Measurements from ENCODE around the gene EID3. TPM values are rescaled to one million over a fixed set of nuclear protein-coding genes. Genes with fewer than 3 reads are reported as not detected.
"Not testable (repeated sequence)": the region's sequence is repeated elsewhere in the genome, so short reads cannot be mapped to it uniquely, and the experiment has no call there.

The EID3 gene
- total RNA-seq, 1 donor from 2014 or later = 9.1 TPM

DNA sequence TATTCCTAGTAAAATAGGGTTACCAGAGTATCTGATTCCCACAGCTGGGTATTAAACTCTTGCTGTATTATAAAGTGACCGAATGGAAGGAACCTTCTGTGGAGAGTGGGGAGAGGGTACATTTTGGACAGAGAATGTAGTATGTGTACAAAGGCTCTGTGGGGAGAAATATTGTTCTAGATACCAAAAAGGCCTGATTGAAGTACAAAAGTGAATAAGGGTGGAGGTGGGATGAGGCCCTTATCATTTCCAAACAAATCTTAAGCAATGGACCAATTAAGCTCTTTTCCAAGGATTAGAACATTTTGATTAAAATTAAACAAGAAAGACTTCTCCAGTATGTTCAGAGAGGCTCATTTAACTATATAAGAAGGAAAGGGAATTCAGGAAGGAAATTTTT lies 20.4 kb downstream of the EID3 start:
- intact Hi-C loops (cut with DNase I) = no loop called here
- no peaks in the 10 kb centered on the region for H3K9me3 ChIP-seq
- H3K4me3 ChIP-seq = no peak overlapping the region
- H3K27me3 ChIP-seq = no peaks in the 10 kb centered on the region
- H3K4me1 ChIP-seq = no peaks in the 10 kb centered on the region
- TF ChIP-seq, protein P1, sequence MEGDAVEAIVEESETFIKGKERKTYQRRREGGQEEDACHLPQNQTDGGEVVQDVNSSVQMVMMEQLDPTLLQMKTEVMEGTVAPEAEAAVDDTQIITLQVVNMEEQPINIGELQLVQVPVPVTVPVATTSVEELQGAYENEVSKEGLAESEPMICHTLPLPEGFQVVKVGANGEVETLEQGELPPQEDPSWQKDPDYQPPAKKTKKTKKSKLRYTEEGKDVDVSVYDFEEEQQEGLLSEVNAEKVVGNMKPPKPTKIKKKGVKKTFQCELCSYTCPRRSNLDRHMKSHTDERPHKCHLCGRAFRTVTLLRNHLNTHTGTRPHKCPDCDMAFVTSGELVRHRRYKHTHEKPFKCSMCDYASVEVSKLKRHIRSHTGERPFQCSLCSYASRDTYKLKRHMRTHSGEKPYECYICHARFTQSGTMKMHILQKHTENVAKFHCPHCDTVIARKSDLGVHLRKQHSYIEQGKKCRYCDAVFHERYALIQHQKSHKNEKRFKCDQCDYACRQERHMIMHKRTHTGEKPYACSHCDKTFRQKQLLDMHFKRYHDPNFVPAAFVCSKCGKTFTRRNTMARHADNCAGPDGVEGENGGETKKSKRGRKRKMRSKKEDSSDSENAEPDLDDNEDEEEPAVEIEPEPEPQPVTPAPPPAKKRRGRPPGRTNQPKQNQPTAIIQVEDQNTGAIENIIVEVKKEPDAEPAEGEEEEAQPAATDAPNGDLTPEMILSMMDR (IDR thresholded peaks at IDR 0.05) = no peak
- no peak for TF ChIP-seq POLR2A (IDR thresholded peaks at IDR 0.05)
- TF ChIP-seq POLR2AphosphoS5 (IDR thresholded peaks at IDR 0.05; ENCODE audit: insufficient read depth in 1 of 2, low read depth in 1 of 2) = no peak
- peaks cover 7 to 82% of the 10 kb centered on the region in 2 donors for H3K36me3 ChIP-seq
- DNase-seq (ENCODE audit: extremely low spot score in 2 of 2) = no peak
- no peak overlapping the region for H3K27ac ChIP-seq

DNA sequence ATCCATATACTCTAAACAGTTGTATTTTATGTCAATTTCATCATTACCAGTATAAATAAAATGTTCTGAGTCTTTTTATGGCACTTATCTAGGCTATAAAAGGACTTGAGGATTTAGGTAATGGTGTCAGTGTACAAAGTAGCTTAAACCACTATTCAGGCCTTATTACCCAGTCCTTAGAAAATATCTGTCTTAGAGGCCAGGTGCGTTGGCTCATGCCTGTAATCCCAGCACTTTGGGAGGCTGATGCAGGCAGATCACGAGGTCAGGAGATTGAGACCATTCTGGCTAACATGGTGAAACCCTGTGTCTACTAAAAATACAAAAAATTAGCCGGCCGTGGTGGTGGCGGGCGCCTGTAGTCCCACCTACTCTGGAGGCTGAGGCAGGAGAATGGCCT lies 24.7 kb downstream of the EID3 start:
- not testable (repeated sequence) for H3K9me3 ChIP-seq

DNA sequence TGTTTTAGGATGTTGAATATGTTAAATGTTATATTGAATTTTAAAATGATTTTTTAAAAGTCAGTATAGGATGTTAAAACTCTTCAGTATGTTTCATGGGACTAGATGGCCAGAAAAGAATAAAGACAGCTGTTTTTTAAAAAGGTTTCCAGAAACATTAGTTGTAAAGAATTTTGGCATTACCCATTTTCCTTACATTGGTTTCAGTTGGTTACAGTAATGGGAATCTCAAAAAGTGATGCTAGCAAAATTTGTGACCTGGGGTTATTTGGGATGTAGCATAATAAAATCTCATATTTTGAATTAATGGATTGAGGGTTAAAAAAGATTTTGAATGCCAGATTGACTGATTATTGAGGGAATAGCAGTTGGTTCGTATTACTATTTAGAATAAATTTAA lies 25.3 kb downstream of the EID3 start:
- H3K27me3 ChIP-seq = no peaks in the 10 kb centered on the region
- H3K27ac ChIP-seq = no peak overlapping the region
- H3K4me3 ChIP-seq = no peak overlapping the region
- intact Hi-C loops (cut with DNase I) = no loop called here
- H3K4me1 ChIP-seq = no peaks in the 10 kb centered on the region
- peaks cover 3 to 72% of the 10 kb centered on the region in 2 donors for H3K36me3 ChIP-seq
- TF ChIP-seq, protein P1 (IDR thresholded peaks at IDR 0.05) = no peak
- TF ChIP-seq POLR2AphosphoS5 (IDR thresholded peaks at IDR 0.05; ENCODE audit: insufficient read depth in 1 of 2, low read depth in 1 of 2) = no peak
- no peak for DNase-seq (ENCODE audit: extremely low spot score in 2 of 2)
- no peaks in the 10 kb centered on the region for H3K9me3 ChIP-seq

More for the DNA sequence above, 24.7 kb downstream of the EID3 start:
- H3K4me1 ChIP-seq; DNase-seq (ENCODE audit: extremely low spot score in 2 of 2); H3K4me3 ChIP-seq; H3K27me3 ChIP-seq; intact Hi-C loops (cut with DNase I); H3K27ac ChIP-seq: not testable (repeated sequence)
- peaks cover 3 to 70% of the 10 kb centered on the region in 2 donors for H3K36me3 ChIP-seq

DNA sequence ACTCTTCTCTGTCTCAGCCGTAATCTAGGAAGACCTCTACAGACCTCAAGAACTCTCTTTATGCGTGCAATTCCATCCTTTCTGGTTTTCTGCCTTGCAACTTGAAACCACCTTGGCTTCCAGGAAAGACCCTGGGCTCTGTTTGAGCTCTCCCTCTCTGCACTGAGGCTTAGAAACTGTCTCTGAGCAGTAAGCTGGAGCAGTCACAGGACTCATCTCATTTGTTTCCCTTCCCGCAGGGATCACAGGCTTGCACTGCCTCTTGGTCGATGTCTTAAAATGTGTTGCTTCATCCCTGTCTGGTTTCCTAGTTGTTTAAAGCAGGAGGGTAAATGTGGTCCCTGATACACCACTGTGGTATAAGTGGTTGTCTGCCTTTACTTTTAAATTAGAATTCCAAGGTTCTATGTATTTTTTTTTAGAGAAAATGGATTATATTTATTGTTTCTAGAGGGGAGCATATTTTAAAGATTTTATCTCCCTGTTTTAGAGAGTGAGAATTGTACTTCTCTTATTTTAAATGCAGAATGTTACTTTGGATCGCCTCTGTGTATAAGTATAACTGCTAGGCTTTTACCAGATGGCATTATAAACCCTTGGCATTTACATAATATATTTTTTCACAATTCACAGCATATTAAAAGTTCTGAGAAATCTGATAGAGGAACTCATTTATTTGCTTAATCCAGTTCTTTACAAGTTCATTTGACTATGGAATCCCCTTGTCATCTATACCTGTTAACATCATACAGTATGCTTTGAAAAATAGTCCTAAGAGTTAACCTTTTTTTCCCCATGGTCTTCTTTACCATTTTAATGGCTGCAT lies 26.4 kb downstream of the EID3 start:
- no peak overlapping the region for H3K4me3 ChIP-seq
- no peaks in the 10 kb centered on the region for H3K27me3 ChIP-seq
- H3K9me3 ChIP-seq = no peaks in the 10 kb centered on the region
- no peaks in the 10 kb centered on the region for H3K4me1 ChIP-seq
- no peak for DNase-seq (ENCODE audit: extremely low spot score in 2 of 2)
- no peak overlapping the region for H3K27ac ChIP-seq
- no peak for TF ChIP-seq POLR2AphosphoS5 (IDR thresholded peaks at IDR 0.05; ENCODE audit: insufficient read depth in 1 of 2, low read depth in 1 of 2)
- TF ChIP-seq, protein P1 (IDR thresholded peaks at IDR 0.05) = no peak
- no peak for TF ChIP-seq POLR2A (IDR thresholded peaks at IDR 0.05)
- peaks cover 3 to 72% of the 10 kb centered on the region in 2 donors for H3K36me3 ChIP-seq
- intact Hi-C loops (cut with DNase I) = no loop called here

DNA sequence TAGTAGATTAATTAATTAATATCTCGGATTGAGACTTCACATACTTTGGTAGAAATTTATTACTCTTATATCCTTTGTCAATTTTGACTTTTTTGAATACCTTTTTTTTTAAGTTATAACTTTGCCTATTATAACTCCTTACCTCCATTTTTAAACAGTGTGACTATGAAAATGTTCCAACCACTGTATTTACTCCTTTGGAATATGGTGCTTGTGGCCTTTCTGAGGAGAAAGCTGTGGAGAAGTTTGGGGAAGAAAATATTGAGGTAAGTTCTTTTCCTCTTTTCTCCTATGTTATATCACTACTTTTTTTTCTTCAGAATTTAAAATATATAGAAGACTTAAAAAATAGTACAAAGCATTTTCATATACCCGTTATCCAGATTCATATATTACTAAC lies 27.8 kb downstream of the EID3 start:
- intact Hi-C loops (cut with DNase I) = no loop called here
- no peaks in the 10 kb centered on the region for H3K27me3 ChIP-seq
- H3K4me1 ChIP-seq = no peaks in the 10 kb centered on the region
- TF ChIP-seq, protein P1 (IDR thresholded peaks at IDR 0.05) = no peak
- TF ChIP-seq POLR2A (IDR thresholded peaks at IDR 0.05) (no peak), POLR2AphosphoS5 (IDR thresholded peaks at IDR 0.05; ENCODE audit: insufficient read depth in 1 of 2, low read depth in 1 of 2) (no peak)
- H3K27ac ChIP-seq = no peak overlapping the region
- H3K4me3 ChIP-seq = no peak overlapping the region
- peaks cover 3 to 73% of the 10 kb centered on the region in 2 donors for H3K36me3 ChIP-seq
- DNase-seq (ENCODE audit: extremely low spot score in 2 of 2) = no peak
- no peaks in the 10 kb centered on the region for H3K9me3 ChIP-seq

DNA sequence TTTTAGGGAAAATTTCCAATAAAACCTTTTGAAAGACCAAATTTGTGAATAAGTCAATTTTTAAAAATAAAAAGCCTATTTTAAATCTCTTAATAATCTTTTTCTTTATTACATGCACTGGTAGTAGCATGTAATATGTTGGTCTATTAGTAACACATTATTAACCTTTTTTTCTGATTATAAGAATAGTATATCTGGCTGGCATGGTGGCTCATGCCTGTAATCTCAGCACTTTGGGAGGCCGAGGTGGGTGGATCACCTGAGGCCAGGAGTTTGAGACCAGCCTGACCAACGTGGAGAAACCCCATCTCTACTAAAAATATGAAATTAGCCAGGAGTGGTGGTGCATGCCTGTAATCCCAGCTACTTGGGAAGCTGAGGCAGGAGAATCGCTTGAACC lies 28.7 kb downstream of the EID3 start:
- H3K27ac ChIP-seq; H3K9me3 ChIP-seq; H3K27me3 ChIP-seq; H3K4me1 ChIP-seq; intact Hi-C loops (cut with DNase I); DNase-seq (ENCODE audit: extremely low spot score in 2 of 2); H3K4me3 ChIP-seq: not testable (repeated sequence)
- peaks cover 3 to 73% of the 10 kb centered on the region in 2 donors for H3K36me3 ChIP-seq
